ENCODE results near the gene URB2.
"Not testable (repeated sequence)": the region's sequence is repeated elsewhere in the genome, so short reads cannot be mapped to it uniquely, and the experiment has no call there.

URB2 gene

DNA sequence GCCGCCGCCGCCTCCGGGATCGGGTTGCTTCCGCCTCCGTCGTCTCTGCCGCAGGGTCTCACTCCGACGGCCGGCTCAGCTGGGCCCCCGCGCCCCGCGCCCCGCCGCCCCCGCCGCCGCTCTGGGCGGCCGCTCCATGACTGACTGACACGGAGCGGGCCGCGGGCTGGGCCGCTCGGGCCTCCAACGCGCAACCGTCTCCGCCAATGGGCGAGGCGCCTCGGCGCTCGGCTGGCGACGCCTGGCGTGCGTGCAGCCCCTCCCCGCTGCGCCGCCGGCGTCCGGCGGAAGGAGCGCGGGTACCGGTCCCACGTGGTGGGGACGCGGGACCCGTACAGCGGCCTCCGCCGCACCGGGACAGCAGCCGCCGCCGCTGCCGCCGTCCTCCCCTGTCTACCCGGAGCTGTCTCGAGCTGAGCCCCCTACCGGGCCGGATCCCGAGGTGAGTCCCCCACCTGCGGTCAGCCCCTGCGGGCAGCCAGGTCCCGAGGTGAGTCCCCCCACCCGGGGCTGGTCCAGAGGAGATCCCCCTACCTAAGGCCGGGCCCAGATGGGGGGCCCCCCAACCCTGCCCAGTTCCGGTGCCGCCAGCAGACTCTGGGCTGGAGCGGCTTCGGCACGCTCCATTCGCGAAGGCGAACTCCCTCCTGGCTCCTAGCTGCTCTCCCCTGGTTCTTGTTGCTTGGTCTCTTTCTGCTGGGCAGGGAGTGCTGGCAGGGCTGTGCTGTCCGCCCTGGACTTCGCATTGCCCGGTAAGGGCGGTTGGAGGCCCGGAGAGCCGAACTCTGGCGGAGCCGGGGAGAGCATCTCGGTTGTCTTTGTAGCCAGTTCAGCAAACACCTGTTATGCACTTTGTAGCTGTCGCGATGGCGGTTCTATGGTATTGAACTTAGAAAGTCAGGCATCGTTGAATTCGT, at the start of gene URB2, which contains the start of gene TAF5L:
TSS of gene URB2 (plus strand) at position 333 of the 917 bp plus-strand sequence. CDS start 1,387 bp downstream, outside the sequence.
TSS of gene TAF5L (minus strand) at position 208 of the 917 bp plus-strand sequence. CDS start 11,640 bp downstream, outside the sequence.
- peak; percentile 64 for DNase-seq

- no peak for DNase-seq
Measured at GRCh38 chr1:229578168-229579058, 47.6 kb upstream of the URB2 start.

GRCh38 chr1:229579059-229579673, 46.9 kb upstream of the URB2 start:
- DNase-seq, result peak; percentile 85

DNA sequence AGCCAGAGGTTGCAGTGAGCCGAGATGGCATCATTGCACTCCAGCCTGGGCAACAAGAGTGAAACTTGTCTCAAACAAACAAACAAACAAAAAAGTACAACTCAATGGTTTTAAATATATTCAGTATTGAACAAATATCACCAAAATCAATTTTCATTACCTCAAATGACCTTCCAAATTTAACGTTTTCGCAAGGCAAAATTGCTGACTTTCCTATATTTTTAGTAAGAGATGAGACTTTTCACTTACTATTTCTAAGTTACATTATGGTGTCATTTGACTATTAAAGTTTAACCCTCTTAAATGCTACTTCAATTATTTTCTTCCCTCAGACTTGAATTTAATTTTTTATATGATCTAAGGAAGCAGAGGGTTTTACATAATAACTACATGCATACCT, 44.6 kb upstream of the URB2 start:
- no peak for DNase-seq

GRCh38 chr1:229582011-229582694, 43.9 kb upstream of the URB2 start:
- no peak for DNase-seq

DNA sequence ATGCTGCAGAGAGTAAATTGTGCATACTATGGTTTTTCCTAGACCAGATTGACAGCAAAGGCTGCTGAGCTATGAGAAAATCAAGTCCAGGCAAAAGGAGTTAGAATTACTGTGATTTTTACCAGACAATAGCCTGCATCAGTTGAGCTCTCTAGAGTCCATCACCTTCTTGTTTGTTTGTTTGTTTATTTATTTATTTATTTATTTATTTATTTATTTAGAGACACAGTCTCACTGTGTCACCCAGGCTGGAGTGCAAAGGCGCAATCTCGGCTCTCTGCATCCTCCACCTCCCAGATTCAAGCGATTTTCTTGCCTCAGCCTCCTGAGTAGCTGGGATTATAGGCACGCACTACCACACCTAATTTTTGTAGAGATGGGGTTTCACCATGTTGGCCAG, 43.3 kb upstream of the URB2 start:
- DNase-seq, result no peak

DNA sequence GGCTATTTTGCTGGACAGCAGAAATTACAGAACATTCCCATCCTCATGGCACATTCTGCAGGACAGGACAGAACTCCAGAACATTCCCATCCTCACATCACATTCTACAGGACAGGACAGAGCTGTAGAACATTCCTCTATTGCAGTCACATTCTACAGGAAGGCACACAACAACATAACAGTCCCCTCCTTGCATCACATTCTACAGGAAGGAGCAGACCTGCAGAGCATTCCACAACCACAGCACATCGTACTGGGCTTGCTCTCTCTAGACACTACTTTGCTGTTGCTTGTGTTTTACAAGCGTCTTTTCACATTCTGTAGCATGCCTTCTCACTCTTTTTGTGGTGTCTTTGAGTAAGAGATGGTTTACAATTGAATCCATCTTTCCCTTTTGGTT, 40.7 kb upstream of the URB2 start:
- DNase-seq, result no peak

DNA sequence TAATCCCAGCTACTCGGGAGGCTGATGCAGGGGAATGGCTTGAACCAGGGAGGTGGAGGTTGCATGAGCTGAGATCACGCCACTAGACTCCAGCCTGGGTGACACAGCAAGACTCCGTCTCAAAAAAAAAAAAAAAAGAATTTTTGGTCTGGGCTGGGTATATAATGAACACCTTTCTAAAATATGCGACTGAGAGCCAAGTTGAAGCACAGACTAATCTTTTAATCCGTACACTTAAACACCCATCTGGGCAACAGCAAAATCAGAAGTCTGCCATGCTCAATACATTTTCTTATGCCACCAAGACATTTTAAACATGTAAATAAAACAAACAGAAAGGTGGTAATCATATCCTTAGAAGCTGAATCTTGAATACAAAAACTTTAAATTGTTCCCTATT, 35.9 kb upstream of the URB2 start:
- DNase-seq, result no peak

- DNase-seq, result no peak
Measured at GRCh38 chr1:229593800-229594199, 32.2 kb upstream of the URB2 start.

- DNase-seq, result no peak
Measured at GRCh38 chr1:229594227-229595008, 31.6 kb upstream of the URB2 start.

DNA sequence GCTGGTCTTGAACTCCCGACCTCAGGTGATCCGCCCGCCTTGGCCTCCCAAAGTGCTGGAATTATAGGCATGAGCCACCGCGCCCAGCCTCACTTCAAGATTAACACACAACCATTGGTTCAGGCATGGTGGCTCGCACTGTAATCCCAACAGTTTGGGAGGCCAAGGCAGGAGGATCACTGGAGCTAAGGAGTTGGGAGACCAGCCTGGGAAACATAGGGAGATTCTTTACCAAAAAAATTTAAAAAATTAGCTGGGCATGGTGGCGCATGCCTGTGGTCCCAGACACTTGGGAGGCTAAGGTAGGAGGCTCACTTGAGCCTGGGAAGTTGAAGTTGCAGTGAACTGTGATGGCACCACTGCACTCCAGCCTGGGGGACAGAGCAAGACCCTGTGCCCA, 30.2 kb upstream of the URB2 start:
- not testable (repeated sequence) for DNase-seq

DNA sequence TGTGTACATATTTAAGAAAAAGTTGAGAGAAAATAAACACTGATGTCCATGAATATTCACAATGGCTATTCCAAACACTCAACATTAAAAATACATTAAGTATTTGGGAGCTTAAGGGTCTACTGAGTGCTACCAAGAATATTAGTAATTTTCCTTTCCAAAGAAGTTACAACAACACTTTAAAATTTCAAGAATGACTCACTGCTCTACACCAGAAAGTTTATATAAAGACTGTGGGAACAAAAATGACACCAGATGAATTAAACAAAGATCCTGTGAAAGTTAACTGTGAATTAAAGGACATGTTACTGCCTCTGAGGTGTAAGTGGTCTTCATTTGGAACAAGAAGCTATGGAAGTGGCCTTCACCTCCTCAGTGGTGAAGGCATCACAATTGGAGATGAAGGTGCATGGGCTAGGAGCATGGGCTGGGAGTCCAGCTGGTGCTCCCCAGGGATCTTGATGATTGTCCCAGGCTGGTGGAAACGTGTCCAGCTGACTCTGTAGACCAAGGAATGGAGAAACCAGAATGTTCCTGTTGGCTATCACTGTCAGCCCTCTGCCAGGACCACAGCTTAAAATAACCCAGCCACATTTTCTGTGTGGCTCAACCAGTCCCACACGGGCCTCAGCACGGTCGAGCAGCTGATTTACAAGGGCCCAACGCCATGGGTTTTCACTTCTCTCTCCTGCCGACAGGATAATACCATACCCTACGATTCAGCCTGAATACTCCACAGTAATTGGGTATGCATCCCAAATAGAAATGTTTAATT, 28.9 kb upstream of the URB2 start:
- DNase-seq, result no peak

DNA sequence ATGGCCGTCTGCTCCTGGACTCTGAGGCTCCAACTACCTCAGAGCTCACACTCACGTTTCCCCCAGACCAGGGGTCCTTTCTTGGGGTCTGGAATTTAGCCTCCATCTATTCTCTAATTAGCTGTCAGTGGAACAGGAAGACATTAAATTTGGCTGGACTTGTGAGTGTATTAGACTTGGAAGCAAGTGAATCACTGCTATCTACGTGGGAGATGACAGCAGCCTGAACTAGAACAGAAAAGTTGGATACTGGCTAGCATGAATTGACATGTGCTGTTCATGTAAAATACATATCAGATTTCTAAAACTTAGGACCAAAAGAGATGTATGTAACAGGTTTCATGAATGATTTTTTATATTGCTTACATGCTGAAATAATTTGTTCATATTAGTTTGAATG, 28.2 kb upstream of the URB2 start:
- no peak for DNase-seq

DNA sequence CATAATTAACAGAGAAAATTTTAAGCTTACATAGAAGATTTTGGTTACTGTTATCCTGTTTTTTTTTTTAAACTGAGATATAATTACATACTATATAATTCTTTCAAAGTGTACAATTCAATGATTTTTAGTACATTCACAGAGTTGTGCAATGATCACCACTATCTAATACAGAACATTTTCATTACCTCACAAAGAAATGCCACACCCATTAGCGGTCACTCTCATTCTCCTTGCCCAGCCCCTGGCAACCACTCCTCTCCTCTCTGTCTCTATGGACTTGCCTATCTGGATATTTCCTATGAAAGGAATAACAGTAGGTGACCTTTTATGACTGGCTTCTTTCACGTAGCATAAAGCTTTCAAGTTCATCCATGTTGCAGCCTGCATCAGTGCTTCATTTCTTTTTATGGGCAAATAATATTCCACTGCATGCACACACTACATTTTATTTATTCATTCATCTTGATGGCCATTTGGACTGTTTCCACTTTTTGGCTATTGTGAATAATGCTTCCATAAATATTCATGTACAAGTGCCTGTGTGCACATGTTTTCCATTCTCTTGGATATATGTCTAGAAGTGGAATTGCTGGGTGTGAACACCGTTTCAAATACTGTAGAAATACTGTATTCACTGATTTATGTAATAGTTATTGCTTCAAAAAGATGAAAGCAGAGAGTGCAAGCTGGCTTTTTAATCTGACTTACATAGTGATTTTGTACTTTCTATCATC, 26.7 kb upstream of the URB2 start:
- DNase-seq, result no peak

DNA sequence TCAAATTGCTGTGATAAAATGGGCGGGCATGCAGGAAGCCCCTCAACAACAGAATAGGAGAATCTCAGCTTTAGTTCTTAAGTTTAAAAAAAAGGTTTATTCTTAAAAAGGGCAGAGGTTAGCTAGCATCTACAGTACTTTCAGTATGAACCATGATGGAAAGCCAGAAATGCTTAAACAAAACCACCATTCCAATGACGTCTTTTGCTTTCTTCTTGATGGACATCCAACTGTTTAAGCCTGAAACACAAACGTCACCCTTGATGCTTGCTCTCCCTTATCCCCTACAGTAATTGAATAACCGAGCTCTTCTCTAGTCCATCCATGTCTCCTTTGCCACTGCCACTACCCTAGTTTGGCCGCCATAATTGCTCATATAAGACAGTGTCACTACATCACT, 25.8 kb upstream of the URB2 start:
- DNase-seq, result no peak

DNA sequence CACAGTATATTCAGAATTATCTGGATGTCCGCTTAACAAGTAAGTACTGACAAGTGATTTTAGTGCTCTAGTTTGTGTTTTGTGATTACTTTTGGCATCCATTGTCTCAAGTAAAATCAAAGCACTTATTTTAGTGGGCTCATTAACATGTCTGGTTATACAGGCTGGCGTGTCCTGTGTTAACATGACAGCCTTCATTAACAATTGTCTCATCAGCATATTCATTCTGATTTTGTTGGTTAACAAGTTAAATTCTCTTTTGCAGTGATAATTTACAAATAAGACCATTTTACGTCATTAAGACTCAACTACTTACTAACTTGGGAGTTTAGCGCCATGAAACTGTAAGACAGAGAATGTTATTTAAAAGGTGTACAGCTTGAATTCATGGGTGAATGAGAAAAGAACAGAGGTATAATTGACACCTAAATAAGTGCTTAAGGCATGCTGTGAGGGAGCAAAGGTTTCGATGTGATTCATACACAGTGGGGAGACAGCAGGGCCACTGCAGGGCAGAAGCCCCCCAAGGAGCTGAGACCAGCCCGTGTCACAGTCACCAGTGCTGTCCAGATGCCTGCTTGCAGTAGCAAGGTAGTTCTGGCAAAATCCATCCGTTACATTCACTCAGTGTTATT, 22.6 kb upstream of the URB2 start:
- DNase-seq, result no peak

DNA sequence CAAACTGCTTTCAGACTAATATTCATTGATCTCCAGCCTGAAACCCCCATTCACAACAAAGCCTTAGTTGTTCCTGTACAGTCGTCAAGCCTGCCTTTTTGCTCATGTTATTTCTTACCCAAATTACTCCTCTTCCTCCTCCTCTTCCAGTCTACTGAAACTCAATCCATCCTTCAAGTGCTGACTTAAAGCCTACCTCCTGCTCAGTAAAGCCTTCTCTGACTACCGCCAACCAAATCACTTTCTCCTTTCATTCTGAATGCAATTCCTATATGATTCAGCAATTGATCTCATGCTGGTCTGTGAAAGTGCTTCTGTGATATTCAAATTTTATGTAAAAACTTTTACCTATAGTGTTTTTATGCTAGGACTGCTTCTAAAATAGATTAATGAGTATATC, 18.7 kb upstream of the URB2 start:
- no peak for DNase-seq

DNA sequence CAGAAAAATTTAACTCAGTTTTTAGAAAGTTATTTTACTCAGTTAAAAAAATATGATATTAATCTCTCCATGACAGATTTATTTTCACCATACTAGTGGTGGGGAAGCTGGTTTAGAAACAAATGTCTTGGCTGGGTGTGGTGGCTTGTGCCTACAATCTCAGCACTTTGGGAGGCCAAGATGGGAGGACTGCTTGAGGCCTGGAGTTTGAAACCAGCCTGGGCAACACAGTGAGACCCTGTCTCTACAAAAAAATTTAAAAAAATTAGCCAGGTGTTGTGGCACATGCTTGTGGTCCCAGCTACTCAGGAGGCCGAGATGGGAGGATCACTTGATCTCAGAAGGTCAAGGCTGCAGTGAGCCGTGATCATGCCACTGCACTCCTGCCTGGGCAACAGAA, 17.5 kb upstream of the URB2 start:
- no peak for DNase-seq

DNA sequence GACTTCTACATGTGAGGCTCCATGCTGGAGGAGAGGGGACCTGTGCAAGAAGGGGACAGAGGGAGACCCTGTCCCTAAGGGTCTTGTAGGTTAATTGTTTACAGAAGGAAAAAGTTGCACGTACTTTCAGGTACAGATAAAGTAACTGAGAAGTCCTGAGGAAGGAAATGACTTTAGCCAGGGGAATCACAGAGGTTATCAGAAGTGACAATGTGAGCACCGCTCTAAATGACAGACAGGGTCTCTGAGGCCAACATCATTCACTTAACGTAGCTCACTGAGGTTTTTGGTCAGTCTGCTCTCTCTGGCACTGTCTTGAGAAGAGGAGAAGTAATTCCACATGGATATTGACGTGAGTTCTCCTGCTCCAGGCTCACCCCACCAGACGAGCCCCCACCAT, 12.1 kb upstream of the URB2 start:
- DNase-seq, result no peak

- no peak for DNase-seq
Measured at GRCh38 chr1:229614701-229615100, 11.3 kb upstream of the URB2 start.
